Neural cell (in vitro differentiated cells): ENCODE results near the gene AS3MT. TPM values are rescaled to one million over a fixed set of nuclear protein-coding genes. Genes with fewer than 3 reads are reported as not detected.

ENCODE experiments used
- H2AFZ ChIP-seq: fragments of 200-600, 300-800 bp; sonication (generic), shearing (Covaris generic); 2 replicates; pipeline ENCODE4 v1.6.0; 2014; ENCODE audit warnings: low read depth, mild to moderate bottlenecking, antibody characterized with exemption, low read length, moderate library complexity
- H3F3A ChIP-seq: fragments of 200-600 bp; shearing (Covaris generic); 2 replicates; pipeline ENCODE4 v1.6.1; 2016; ENCODE audit warnings: mild to moderate bottlenecking, moderate library complexity, mixed read lengths, antibody characterized with exemption, low read length; ENCODE audit not compliant: insufficient read depth, poor library complexity, severe bottlenecking
- H3K27ac ChIP-seq: fragments of 200-600, 300-800 bp; sonication (generic), shearing (Covaris generic); 2 replicates; pipeline ENCODE4 v1.5.1; 2014; ENCODE audit warnings: mild to moderate bottlenecking, low read length, moderate library complexity
- H3K27me3 ChIP-seq: fragments of 300-800, 200-600 bp; sonication (generic), shearing (Covaris generic); 2 replicates; pipeline ENCODE4 v1.6.0; 2014; ENCODE audit warnings: mild to moderate bottlenecking, low read depth, low read length, moderate library complexity; ENCODE audit not compliant: insufficient read depth
- H3K36me3 ChIP-seq: fragments of 300-800, 200-600 bp; sonication (generic), shearing (Covaris generic); 2 replicates; pipeline ENCODE4 v1.5.1; 2014; ENCODE audit warnings: mild to moderate bottlenecking, antibody characterized with exemption, low read length, moderate library complexity; ENCODE audit not compliant: insufficient read depth
- H3K4me2 ChIP-seq: fragments of 300-800, 200-600 bp; sonication (generic), shearing (Covaris generic); 2 replicates; pipeline ENCODE4 v1.6.0; 2014; ENCODE audit warnings: mild to moderate bottlenecking, low read length
- H3K4me3 ChIP-seq: fragments of 300-800, 200-600 bp; sonication (generic), shearing (Covaris generic); 2 replicates; pipeline ENCODE4 v1.5.1; 2014; ENCODE audit warnings: mild to moderate bottlenecking, low read length, moderate library complexity
- H3K79me2 ChIP-seq: fragments of 200-600 bp; shearing (Covaris generic); replicated peaks from 2 replicates; pipeline ENCODE4 v1.6.0; 2014; ENCODE audit warnings: mild to moderate bottlenecking, low read length, moderate library complexity; ENCODE audit not compliant: insufficient read depth
- H3K9ac ChIP-seq: fragments of 300-800, 200-600 bp; sonication (generic), shearing (Covaris generic); 2 replicates; pipeline ENCODE4 v1.6.1; 2016; ENCODE audit warnings: mild to moderate bottlenecking, low read length, mixed read lengths
- H3K9me2 ChIP-seq: fragments of 200-600 bp; shearing (Covaris generic); 2 replicates; pipeline ENCODE4 v1.6.1; 2016; ENCODE audit warnings: mild to moderate bottlenecking, low read length, mixed read lengths; ENCODE audit not compliant: insufficient read depth
- H3K9me3 ChIP-seq: fragments of 200-600, 300-800 bp; sonication (generic), shearing (Covaris generic); 2 replicates; pipeline ENCODE4 v1.6.1; 2016; ENCODE audit warnings: mild to moderate bottlenecking, mixed run types, low read length, moderate library complexity, mixed read lengths
- H4K20me1 ChIP-seq: fragments of 200-600 bp; shearing (Covaris generic); 2 replicates; pipeline ENCODE4 v1.6.1; 2016; ENCODE audit warnings: mild to moderate bottlenecking, mixed run types; ENCODE audit not compliant: insufficient read depth
- EP300 ChIP-seq: fragments of 450-650 bp; conservative IDR thresholded peaks from 2 replicates; pipeline ENCODE4 v1.6.1; 2014; ENCODE audit warnings: antibody characterized with exemption, mild to moderate bottlenecking, moderate library complexity; ENCODE audit not compliant: poor library complexity, severe bottlenecking
- EZH2 ChIP-seq: fragments of 200-600, 300-800 bp; shearing (Covaris generic), sonication (generic); IDR thresholded peaks from 2 replicates; pipeline ENCODE4 v1.6.1; 2014; ENCODE audit warnings: antibody characterized with exemption, low read length, borderline replicate concordance, mild to moderate bottlenecking; ENCODE audit not compliant: insufficient read depth, poor library complexity, severe bottlenecking
- MXI1 ChIP-seq: fragments of 450-650 bp; conservative IDR thresholded peaks from 2 replicates; pipeline ENCODE4 v1.6.1; 2014; ENCODE audit warnings: antibody characterized with exemption, mild to moderate bottlenecking; ENCODE audit not compliant: poor library complexity, severe bottlenecking
- POLR2AphosphoS5 ChIP-seq: IDR thresholded peaks from 2 replicates; pipeline ENCODE4 v1.6.1; 2012
- RAD21 ChIP-seq: fragments of 450-650 bp; conservative IDR thresholded peaks from 2 replicates; pipeline ENCODE4 v1.6.1; 2014; ENCODE audit warnings: antibody characterized with exemption, mild to moderate bottlenecking, moderate library complexity
- SMC3 ChIP-seq: fragments of 450-650 bp; conservative IDR thresholded peaks from 2 replicates; pipeline ENCODE4 v1.6.1; 2014; ENCODE audit warnings: antibody characterized with exemption, mild to moderate bottlenecking, moderate library complexity; ENCODE audit not compliant: poor library complexity
- TAF1 ChIP-seq: IDR thresholded peaks from 2 replicates; pipeline ENCODE4 v1.6.1; 2012; ENCODE audit warnings: low read depth
- polyA plus RNA-seq: library from polyadenylated mRNA; depleted of rRNA; stranded (reverse); fragments of >200 nt; gene quantifications from 2 replicates; pipeline ENCODE4 v1.2.3, GENCODE V29; 2014
- TF ChIP-seq, protein P1 (sequence below): IDR thresholded peaks from 2 replicates; pipeline ENCODE4 v1.6.1; 2012; ENCODE audit warnings: borderline replicate concordance
- TF ChIP-seq, protein P2 (sequence below): fragments of 450-650 bp; IDR thresholded peaks from 2 replicates; pipeline ENCODE4 v1.5.1; 2014; ENCODE audit warnings: antibody characterized with exemption, mild to moderate bottlenecking, moderate library complexity; ENCODE audit not compliant: poor library complexity, severe bottlenecking

Gene AS3MT
- polyA plus RNA-seq, 1 donor from 2014 or later: 17.6 TPM

DNA sequence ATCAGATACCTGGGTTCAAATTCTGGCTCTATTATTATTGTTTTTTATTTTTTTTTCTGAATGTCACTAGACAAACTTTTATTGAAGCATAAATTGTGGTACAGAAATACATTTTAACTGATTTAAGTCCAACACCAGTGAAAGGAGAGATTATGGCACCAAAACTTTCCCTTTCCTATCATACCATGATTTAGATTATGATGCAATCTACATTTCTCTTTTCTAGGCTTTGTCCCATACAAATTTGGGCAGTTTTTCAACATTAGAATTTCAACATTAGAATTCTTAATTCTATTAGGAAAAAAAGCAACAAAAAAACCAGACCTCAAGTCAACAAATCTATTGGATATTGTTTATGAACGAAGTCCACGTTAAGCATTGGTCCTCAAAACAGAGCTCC is 11.0 kb downstream of the AS3MT start:
- Histone ChIP-seq H3K9me2 (no peaks in the 10 kb centered on the region), H3K9me3 (no peaks in the 10 kb centered on the region), H4K20me1 (no peaks in the 10 kb centered on the region), H3F3A (no peaks in the 10 kb centered on the region), H3K27ac (no peak overlapping the region), H3K9ac (no peak overlapping the region), H3K27me3 (no peaks in the 10 kb centered on the region), H3K4me2 (no peak overlapping the region), H2AFZ (no peak overlapping the region), H3K79me2 (no peaks in the 10 kb centered on the region), H3K36me3 (no peaks in the 10 kb centered on the region), H3K4me3 (no peak overlapping the region)
- TF ChIP-seq, protein P1, sequence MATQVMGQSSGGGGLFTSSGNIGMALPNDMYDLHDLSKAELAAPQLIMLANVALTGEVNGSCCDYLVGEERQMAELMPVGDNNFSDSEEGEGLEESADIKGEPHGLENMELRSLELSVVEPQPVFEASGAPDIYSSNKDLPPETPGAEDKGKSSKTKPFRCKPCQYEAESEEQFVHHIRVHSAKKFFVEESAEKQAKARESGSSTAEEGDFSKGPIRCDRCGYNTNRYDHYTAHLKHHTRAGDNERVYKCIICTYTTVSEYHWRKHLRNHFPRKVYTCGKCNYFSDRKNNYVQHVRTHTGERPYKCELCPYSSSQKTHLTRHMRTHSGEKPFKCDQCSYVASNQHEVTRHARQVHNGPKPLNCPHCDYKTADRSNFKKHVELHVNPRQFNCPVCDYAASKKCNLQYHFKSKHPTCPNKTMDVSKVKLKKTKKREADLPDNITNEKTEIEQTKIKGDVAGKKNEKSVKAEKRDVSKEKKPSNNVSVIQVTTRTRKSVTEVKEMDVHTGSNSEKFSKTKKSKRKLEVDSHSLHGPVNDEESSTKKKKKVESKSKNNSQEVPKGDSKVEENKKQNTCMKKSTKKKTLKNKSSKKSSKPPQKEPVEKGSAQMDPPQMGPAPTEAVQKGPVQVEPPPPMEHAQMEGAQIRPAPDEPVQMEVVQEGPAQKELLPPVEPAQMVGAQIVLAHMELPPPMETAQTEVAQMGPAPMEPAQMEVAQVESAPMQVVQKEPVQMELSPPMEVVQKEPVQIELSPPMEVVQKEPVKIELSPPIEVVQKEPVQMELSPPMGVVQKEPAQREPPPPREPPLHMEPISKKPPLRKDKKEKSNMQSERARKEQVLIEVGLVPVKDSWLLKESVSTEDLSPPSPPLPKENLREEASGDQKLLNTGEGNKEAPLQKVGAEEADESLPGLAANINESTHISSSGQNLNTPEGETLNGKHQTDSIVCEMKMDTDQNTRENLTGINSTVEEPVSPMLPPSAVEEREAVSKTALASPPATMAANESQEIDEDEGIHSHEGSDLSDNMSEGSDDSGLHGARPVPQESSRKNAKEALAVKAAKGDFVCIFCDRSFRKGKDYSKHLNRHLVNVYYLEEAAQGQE: no peak
- no peak for TF ChIP-seq RAD21
- TF ChIP-seq POLR2AphosphoS5: no peak
- TF ChIP-seq MXI1: no peak
- TF ChIP-seq SMC3: no peak
- no peak for TF ChIP-seq TAF1
- TF ChIP-seq, protein P2, sequence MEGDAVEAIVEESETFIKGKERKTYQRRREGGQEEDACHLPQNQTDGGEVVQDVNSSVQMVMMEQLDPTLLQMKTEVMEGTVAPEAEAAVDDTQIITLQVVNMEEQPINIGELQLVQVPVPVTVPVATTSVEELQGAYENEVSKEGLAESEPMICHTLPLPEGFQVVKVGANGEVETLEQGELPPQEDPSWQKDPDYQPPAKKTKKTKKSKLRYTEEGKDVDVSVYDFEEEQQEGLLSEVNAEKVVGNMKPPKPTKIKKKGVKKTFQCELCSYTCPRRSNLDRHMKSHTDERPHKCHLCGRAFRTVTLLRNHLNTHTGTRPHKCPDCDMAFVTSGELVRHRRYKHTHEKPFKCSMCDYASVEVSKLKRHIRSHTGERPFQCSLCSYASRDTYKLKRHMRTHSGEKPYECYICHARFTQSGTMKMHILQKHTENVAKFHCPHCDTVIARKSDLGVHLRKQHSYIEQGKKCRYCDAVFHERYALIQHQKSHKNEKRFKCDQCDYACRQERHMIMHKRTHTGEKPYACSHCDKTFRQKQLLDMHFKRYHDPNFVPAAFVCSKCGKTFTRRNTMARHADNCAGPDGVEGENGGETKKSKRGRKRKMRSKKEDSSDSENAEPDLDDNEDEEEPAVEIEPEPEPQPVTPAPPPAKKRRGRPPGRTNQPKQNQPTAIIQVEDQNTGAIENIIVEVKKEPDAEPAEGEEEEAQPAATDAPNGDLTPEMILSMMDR: no peak
- TF ChIP-seq EP300: no peak

DNA sequence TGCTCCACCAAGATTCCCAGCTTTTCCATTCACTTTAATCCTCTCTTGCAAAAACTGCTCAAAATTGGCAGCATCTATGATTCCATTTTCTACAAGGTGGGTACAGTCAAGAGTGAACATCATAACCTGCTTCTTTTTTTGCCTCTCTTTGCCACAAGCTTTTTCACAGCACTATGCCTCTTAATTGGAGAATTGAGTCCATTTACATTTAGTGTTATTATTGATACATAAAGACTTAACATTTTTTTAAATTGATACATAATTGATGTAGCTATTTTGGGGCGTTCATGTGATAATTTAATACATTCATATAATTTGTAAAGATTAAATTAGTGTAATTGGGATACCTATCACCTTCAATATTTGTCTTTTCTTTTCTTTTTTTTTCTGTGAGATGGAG is 18.8 kb downstream of the AS3MT start:
- Histone ChIP-seq H3F3A (no peaks in the 10 kb centered on the region), H3K4me3 (no peak overlapping the region), H2AFZ (no peak overlapping the region), H3K9ac (no peak overlapping the region), H3K9me3 (no peaks in the 10 kb centered on the region), H3K4me2 (no peak overlapping the region), H4K20me1 (no peaks in the 10 kb centered on the region), H3K27ac (no peak overlapping the region), H3K36me3 (no peaks in the 10 kb centered on the region), H3K9me2 (no peaks in the 10 kb centered on the region), H3K27me3 (no peaks in the 10 kb centered on the region), H3K79me2 (no peaks in the 10 kb centered on the region)
- TF ChIP-seq SMC3 (no peak), MXI1 (no peak), EZH2 (no peak), POLR2AphosphoS5 (no peak), EP300 (no peak), RAD21 (no peak), TAF1 (no peak)
- TF ChIP-seq, protein P1: no peak
- TF ChIP-seq, protein P2: no peak
